K562 (cell line): ENCODE measurements around the gene EIF4G1. TPM values are rescaled to one million over a fixed set of nuclear protein-coding genes. Genes with fewer than 3 reads are reported as not detected.

Experiments
- CEBPG ChIP-seq, 3 experiments: fragments of 200-800 bp in 1 of 3; sonication (Bioruptor generic) in 1 of 3; sonication (generic) in 1 of 3; formaldehyde crosslinking in 1 of 3; IDR thresholded peaks in 2 of 3; conservative IDR thresholded peaks in 1 of 3; 2 replicates each; pipeline versions ENCODE4 v1.6.1 to v1.8.0; 2016 to 2022; ENCODE audit warnings: missing compliant biosample characterization in 2 of 3, missing genetic modification characterization in 2 of 3, mild to moderate bottlenecking in 1 of 3, missing genetic modification reagents in 1 of 3
- CHCHD3 ChIP-seq: fragments of 250-450 bp; sonication (Bioruptor Pico); IDR thresholded peaks from 2 replicates; pipeline ENCODE4 v2.1.2; 2022; ENCODE audit warnings: mild to moderate bottlenecking
- EP400 ChIP-seq: fragments of 450-650 bp; IDR thresholded peaks from 2 replicates; pipeline ENCODE4 v1.6.1; 2017; ENCODE audit warnings: antibody characterized with exemption, mild to moderate bottlenecking, moderate library complexity
- MEIS2 ChIP-seq: fragments of 450-650 bp; IDR thresholded peaks from 2 replicates; pipeline ENCODE4 v1.6.1; 2014; ENCODE audit warnings: mild to moderate bottlenecking; ENCODE audit not compliant: partially characterized antibody
- MYBL2 ChIP-seq, 2 experiments: fragments of 450-650 bp in 1 of 2; sonication (generic) in 1 of 2; formaldehyde crosslinking in 1 of 2; IDR thresholded peaks; 2 replicates each; pipeline versions ENCODE4 v1.6.1 to v1.8.1; 2017 to 2022; ENCODE audit warnings: borderline replicate concordance in 1 of 2, inconsistent platforms in 1 of 2, low read depth in 1 of 2, mild to moderate bottlenecking in 1 of 2, missing genetic modification reagents in 1 of 2, moderate library complexity in 1 of 2
- RAD21 ChIP-seq, 2 experiments: fragments of 250-450 bp in 1 of 2; fragments of 450-650 bp in 1 of 2; sonication (Bioruptor Pico) in 1 of 2; formaldehyde crosslinking in 1 of 2; IDR thresholded peaks in 1 of 2; conservative IDR thresholded peaks in 1 of 2; 2 replicates each; pipeline versions ENCODE4 v1.4.0 to v1.8.0; 2020 to 2022; ENCODE audit warnings: mild to moderate bottlenecking in 2 of 2, moderate library complexity in 1 of 2
- RCOR1 ChIP-seq, 2 experiments: IDR thresholded peaks; 2 replicates each; pipeline ENCODE4 v1.6.1; 2012; ENCODE audit warnings: low read depth in 2 of 2, low read length in 2 of 2, borderline replicate concordance in 1 of 2, improper control_type of control experiment in 1 of 2
- TCF3 ChIP-seq: sonication (generic); formaldehyde crosslinking; IDR thresholded peaks from 2 replicates; pipeline ENCODE4 v1.4.0; 2020; ENCODE audit warnings: mild to moderate bottlenecking, missing genetic modification reagents
- ZNF785 ChIP-seq: fragments of 250-450 bp; sonication (Bioruptor Pico); IDR thresholded peaks from 2 replicates; pipeline ENCODE4 v1.4.0; 2020; ENCODE audit warnings: mild to moderate bottlenecking
- polyA plus RNA-seq, 8 experiments: library from polyadenylated mRNA; depleted of rRNA in 4 of 8; stranded (reverse) in 5 of 8; unstranded in 3 of 8; fragments of >200 nt; fragmentation: Nextera tagmentation in 2 of 8; fragmentation: Illumina TruSeq in 1 of 8; extraction: Ambion mirVana in 2 of 8; extraction: Trizol in 1 of 8; gene quantifications; 2 replicates each; pipeline versions ENCODE4 v1.2.1 to v1.2.3, GENCODE V29; 2011 to 2014; ENCODE audit warnings: inconsistent platforms in 1 of 8, missing spikeins in 1 of 8
- total RNA-seq, 7 experiments: library from RNA; depleted of rRNA in 6 of 7; stranded (reverse); fragments of >200 nt in 6 of 7; fragmentation: Illumina TruSeq in 2 of 7; extraction: Trizol in 2 of 7; gene quantifications; 2 replicates each; pipeline versions ENCODE4 v1.2.1 to v1.2.3, GENCODE V29; 2011 to 2021; ENCODE audit warnings: low replicate concordance in 1 of 7
- TF ChIP-seq, protein P1 (sequence below): conservative IDR thresholded peaks from 2 replicates; pipeline ENCODE4 v1.6.1; 2011; ENCODE audit warnings: low read depth, mild to moderate bottlenecking, low read length; ENCODE audit not compliant: control insufficient read depth
- TF ChIP-seq, protein P2 (sequence below): sonication (generic); formaldehyde crosslinking; IDR thresholded peaks from 2 replicates; pipeline ENCODE4 v1.8.1; 2022; ENCODE audit warnings: missing genetic modification reagents
- TF ChIP-seq, protein P3 (sequence below): fragments of 450-650 bp; conservative IDR thresholded peaks from 2 replicates; pipeline ENCODE4 v1.6.1; 2016; ENCODE audit warnings: missing genetic modification characterization, low read depth, mild to moderate bottlenecking, missing compliant biosample characterization, moderate library complexity
- TF ChIP-seq, protein P4 (sequence below): sonication (generic); formaldehyde crosslinking; IDR thresholded peaks from 2 replicates; pipeline ENCODE4 v1.8.0; 2022; ENCODE audit warnings: mild to moderate bottlenecking, low read depth, missing genetic modification reagents
- TF ChIP-seq, protein P5 (sequence below): sonication (generic); formaldehyde crosslinking; IDR thresholded peaks from 2 replicates; pipeline ENCODE4 v1.9.0; 2022; ENCODE audit warnings: mild to moderate bottlenecking, missing genetic modification reagents
- TF ChIP-seq, protein P6 (sequence below): IDR thresholded peaks from 2 replicates; pipeline ENCODE4 v1.6.1; 2014; ENCODE audit warnings: antibody characterized with exemption

Gene EIF4G1
- total and polyA plus RNA-seq, 9 of the 15 experiments (the other 6 are each of a cell fraction or from before 2014, with no cell fraction given) = 4.6 to 505 (median 155) TPM

DNA sequence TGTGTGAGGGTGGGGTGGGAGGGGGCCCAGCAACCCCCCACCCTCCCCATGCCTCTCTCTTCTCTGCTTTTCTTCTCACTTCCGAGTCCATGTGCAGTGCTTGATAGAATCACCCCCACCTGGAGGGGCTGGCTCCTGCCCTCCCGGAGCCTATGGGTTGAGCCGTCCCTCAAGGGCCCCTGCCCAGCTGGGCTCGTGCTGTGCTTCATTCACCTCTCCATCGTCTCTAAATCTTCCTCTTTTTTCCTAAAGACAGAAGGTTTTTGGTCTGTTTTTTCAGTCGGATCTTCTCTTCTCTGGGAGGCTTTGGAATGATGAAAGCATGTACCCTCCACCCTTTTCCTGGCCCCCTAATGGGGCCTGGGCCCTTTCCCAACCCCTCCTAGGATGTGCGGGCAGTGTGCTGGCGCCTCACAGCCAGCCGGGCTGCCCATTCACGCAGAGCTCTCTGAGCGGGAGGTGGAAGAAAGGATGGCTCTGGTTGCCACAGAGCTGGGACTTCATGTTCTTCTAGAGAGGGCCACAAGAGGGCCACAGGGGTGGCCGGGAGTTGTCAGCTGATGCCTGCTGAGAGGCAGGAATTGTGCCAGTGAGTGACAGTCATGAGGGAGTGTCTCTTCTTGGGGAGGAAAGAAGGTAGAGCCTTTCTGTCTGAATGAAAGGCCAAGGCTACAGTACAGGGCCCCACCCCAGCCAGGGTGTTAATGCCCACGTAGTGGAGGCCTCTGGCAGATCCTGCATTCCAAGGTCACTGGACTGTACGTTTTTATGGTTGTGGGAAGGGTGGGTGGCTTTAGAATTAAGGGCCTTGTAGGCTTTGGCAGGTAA lies 31.1 kb downstream of the EIF4G1 start (continued):
- TF ChIP-seq RCOR1 (IDR thresholded peaks at IDR 0.05; ENCODE audit: borderline replicate concordance in 1 of 2, low read depth in 2 of 2, low read length in 2 of 2) (peak in 1 of 2 experiments; percentile 86; a peak in 1 of 4 replicates), CHCHD3 (CRISPR knock-in tag) (no peak), RAD21 (CRISPR knock-in tag; conservative IDR thresholded peaks at IDR 0.05 in 1 of 2, IDR thresholded peaks at IDR 0.05 in 1 of 2) (peak; percentile 14 to 54; a peak in 2 of 4 replicates), ZNF785 (no peak), MYBL2 (IDR thresholded peaks at IDR 0.05; ENCODE audit: low read depth) (no peak), MYBL2 (CRISPR knock-in tag; IDR thresholded peaks at IDR 0.05; ENCODE audit: borderline replicate concordance) (no peak), EP400 (peak; percentile 30; the same call in 1 of the 2 replicates), CEBPG (CRISPR knock-in tag; IDR thresholded peaks at IDR 0.05) (no peak), CEBPG (tag; conservative IDR thresholded peaks at IDR 0.05 in 1 of 2, IDR thresholded peaks at IDR 0.05 in 1 of 2) (0 out of 4 replicates have a peak, but pooled peaks of 1 of the 2 experiments have one; percentile 11), TCF3 (CRISPR knock-in tag) (0 out of 2 replicates have a peak, but pooled peaks have one; percentile 10), MEIS2 (peak; percentile 82)
- TF ChIP-seq, protein P1, sequence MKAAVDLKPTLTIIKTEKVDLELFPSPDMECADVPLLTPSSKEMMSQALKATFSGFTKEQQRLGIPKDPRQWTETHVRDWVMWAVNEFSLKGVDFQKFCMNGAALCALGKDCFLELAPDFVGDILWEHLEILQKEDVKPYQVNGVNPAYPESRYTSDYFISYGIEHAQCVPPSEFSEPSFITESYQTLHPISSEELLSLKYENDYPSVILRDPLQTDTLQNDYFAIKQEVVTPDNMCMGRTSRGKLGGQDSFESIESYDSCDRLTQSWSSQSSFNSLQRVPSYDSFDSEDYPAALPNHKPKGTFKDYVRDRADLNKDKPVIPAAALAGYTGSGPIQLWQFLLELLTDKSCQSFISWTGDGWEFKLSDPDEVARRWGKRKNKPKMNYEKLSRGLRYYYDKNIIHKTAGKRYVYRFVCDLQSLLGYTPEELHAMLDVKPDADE = 0 out of 2 replicates have a peak, but pooled peaks have one; percentile 60
- TF ChIP-seq, protein P2, sequence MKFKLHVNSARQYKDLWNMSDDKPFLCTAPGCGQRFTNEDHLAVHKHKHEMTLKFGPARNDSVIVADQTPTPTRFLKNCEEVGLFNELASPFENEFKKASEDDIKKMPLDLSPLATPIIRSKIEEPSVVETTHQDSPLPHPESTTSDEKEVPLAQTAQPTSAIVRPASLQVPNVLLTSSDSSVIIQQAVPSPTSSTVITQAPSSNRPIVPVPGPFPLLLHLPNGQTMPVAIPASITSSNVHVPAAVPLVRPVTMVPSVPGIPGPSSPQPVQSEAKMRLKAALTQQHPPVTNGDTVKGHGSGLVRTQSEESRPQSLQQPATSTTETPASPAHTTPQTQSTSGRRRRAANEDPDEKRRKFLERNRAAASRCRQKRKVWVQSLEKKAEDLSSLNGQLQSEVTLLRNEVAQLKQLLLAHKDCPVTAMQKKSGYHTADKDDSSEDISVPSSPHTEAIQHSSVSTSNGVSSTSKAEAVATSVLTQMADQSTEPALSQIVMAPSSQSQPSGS (CRISPR knock-in tag) = no peak
- TF ChIP-seq, protein P3, sequence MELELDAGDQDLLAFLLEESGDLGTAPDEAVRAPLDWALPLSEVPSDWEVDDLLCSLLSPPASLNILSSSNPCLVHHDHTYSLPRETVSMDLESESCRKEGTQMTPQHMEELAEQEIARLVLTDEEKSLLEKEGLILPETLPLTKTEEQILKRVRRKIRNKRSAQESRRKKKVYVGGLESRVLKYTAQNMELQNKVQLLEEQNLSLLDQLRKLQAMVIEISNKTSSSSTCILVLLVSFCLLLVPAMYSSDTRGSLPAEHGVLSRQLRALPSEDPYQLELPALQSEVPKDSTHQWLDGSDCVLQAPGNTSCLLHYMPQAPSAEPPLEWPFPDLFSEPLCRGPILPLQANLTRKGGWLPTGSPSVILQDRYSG (tag) = no peak
- TF ChIP-seq, protein P4, sequence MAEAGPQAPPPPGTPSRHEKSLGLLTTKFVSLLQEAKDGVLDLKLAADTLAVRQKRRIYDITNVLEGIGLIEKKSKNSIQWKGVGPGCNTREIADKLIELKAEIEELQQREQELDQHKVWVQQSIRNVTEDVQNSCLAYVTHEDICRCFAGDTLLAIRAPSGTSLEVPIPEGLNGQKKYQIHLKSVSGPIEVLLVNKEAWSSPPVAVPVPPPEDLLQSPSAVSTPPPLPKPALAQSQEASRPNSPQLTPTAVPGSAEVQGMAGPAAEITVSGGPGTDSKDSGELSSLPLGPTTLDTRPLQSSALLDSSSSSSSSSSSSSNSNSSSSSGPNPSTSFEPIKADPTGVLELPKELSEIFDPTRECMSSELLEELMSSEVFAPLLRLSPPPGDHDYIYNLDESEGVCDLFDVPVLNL (CRISPR knock-in tag) = no peak
- TF ChIP-seq, protein P5, sequence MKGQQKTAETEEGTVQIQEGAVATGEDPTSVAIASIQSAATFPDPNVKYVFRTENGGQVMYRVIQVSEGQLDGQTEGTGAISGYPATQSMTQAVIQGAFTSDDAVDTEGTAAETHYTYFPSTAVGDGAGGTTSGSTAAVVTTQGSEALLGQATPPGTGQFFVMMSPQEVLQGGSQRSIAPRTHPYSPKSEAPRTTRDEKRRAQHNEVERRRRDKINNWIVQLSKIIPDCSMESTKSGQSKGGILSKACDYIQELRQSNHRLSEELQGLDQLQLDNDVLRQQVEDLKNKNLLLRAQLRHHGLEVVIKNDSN (CRISPR knock-in tag) = peak; percentile 86
- TF ChIP-seq, protein P6, sequence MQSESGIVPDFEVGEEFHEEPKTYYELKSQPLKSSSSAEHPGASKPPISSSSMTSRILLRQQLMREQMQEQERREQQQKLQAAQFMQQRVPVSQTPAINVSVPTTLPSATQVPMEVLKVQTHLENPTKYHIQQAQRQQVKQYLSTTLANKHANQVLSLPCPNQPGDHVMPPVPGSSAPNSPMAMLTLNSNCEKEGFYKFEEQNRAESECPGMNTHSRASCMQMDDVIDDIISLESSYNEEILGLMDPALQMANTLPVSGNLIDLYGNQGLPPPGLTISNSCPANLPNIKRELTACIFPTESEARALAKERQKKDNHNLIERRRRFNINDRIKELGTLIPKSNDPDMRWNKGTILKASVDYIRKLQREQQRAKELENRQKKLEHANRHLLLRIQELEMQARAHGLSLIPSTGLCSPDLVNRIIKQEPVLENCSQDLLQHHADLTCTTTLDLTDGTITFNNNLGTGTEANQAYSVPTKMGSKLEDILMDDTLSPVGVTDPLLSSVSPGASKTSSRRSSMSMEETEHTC = peak; percentile 93
